H7 (cell line): ENCODE data around the gene TOGARAM2. TPM values are rescaled to one million over a fixed set of nuclear protein-coding genes. Genes with fewer than 3 reads are reported as not detected.

Experiments used
- DNase-seq: peaks from one replicate; pipeline ENCODE4 v3.0.0; 2012
- H3K27me3 ChIP-seq: 2 replicates; pipeline ENCODE4 v1.6.0; 2011; ENCODE audit warnings: mild to moderate bottlenecking, low read length; ENCODE audit not compliant: control insufficient read depth, insufficient read depth
- H3K36me3 ChIP-seq: replicated peaks from 2 replicates; pipeline ENCODE4 v1.5.1; 2011; ENCODE audit warnings: low read length; ENCODE audit not compliant: control insufficient read depth, insufficient read depth
- H3K4me3 ChIP-seq: 2 replicates; pipeline ENCODE4 v1.5.1; 2011; ENCODE audit warnings: low read depth, mild to moderate bottlenecking, control low read depth, low read length, moderate library complexity; ENCODE audit not compliant: insufficient read depth
- total RNA-seq: library from RNA; depleted of rRNA; stranded (reverse); fragments of >200 nt; shearing (Covaris generic); gene quantifications from 2 replicates; pipeline ENCODE4 v1.2.3, GENCODE V29; 2014

Gene TOGARAM2
- total RNA-seq, 1 experiment from 2014 or later: 0.21 TPM

DNA sequence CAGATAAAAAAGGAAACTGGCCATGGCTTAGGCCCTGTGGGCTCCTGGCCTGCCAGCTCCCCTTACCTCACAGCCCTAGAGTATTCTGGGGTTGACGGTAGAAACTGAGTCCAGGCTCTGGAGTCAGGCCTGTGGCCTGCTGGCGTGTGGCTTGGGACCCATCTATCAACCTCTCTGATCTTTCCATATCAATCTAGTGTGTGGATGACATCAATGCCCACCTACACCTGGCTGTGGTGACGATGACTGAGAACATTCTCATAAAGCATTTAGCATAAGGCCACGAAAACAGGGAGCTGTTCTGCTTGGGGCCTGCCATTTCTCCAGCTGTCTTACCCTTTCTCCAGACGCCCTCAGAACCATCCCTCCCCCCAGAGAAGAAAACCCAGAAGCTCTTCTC lies 75.4 kb downstream of the TOGARAM2 start:
- no peak for DNase-seq
- Histone ChIP-seq H3K4me3 (no peak overlapping the region), H3K27me3 (no peaks in the 10 kb centered on the region), H3K36me3 (no peaks in the 10 kb centered on the region)

DNA sequence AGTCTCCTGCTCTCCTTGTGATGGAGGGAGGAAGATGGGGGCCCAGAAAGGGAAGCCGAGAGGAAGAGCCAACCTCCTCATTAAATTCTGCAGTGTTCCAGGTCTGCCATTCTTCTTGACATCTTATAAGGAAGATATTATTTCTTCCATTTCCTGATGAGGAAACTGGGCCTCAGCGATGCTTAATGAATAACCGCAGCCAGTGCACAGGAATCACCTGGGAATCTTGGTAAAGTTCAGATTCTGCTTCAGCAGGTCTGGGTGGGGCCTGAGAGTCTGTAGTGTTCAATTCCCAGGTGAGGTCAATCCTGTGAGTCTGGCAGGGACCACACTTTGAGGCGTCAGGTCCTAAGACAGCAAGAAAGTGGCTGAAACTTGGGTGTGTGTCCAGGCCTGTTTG lies 75.9 kb downstream of the TOGARAM2 start:
- DNase-seq: no peak
- Histone ChIP-seq H3K36me3 (no peaks in the 10 kb centered on the region), H3K4me3 (no peak overlapping the region)

DNA sequence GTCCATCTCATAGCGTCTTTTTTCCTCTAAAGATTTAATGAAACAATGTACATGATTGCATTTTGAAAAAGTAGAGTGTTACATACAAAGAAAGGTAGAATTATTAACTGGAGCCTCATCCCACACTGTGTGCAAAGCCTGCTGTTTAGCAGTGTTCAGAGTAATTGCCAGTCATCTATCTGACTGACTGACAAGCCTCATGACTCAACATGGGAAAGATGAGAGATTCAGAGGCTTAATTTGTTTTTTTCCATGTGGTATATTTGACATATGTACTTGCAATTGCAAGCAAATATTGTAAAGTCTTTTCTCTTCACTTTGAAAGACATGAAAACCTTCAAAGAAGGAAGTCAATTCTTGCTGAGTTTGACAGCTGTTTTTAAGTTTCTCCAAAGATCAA lies 78.5 kb downstream of the TOGARAM2 start:
- no peak overlapping the region for H3K4me3 ChIP-seq
- H3K27me3 ChIP-seq: no peaks in the 10 kb centered on the region
- DNase-seq: no peak
- no peaks in the 10 kb centered on the region for H3K36me3 ChIP-seq

More for the DNA sequence above, 75.9 kb downstream of the TOGARAM2 start:
- H3K27me3 ChIP-seq: no peaks in the 10 kb centered on the region

DNA sequence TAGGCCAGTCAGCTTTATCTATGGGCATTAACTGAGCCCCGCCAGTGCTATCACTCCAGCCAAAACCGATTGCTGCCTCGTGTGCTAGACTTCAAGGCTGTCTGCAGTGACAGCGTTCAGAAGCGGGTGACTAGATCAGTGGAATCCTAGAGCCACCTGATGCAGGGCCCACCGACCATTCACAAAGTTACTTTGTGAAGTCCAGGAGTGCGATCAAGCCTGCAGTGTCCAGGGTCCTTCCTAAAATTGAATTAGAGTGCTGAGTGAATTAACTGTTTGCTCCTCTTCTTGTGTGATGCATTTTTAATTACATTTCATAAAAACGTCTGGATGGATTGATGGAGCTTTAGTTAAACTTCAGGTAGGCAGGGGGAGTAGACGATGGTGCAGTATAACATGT lies 79.3 kb downstream of the TOGARAM2 start:
- H3K36me3 ChIP-seq: no peaks in the 10 kb centered on the region
- DNase-seq: no peak
- H3K27me3 ChIP-seq: no peaks in the 10 kb centered on the region
- H3K4me3 ChIP-seq: no peak overlapping the region

DNA sequence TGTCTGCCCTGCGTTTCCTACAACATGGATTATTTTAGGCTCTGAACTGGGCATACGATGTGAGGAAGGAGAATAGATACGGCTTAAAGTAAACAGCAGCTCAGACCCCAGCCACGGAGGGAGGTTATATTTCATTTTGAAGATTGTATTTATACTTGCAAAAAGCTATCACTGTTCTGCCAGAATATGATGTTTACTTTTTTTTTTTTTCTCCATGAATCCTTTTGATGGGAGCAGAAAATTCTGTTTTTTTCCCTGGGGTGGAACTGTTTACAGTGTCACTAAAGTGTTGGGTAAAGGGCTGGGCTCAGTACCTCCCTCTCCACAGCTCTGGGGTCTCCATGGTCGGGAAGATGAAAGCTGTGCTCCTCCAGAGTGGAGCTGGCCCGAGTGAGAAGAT lies 80.1 kb downstream of the TOGARAM2 start:
- no peak for DNase-seq
- no peaks in the 10 kb centered on the region for H3K27me3 ChIP-seq

DNA sequence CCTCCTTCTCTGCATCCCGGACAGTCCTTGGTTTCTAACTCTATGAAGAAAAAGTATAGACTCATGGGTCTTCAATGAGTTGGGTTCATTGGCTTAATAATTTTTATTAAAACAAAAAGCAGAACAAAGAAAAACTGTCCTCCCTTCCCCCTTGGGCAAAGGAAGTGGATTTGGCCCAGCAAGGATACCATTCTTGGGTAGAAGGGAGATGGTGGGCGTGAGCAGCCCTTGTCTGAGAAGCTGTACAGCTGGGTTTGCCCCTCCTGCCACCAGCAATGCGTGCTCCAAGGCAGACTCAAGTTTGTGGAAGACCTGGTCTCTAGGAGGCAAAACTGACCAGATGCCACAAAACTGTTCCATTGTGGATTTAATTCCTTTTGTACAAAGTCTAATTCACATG lies 80.5 kb downstream of the TOGARAM2 start:
- Histone ChIP-seq H3K4me3 (no peak overlapping the region), H3K36me3 (no peaks in the 10 kb centered on the region), H3K27me3 (no peaks in the 10 kb centered on the region)
- DNase-seq: no peak

More for the DNA sequence above, 80.1 kb downstream of the TOGARAM2 start:
- H3K36me3 ChIP-seq: no peaks in the 10 kb centered on the region
- no peak overlapping the region for H3K4me3 ChIP-seq

DNA sequence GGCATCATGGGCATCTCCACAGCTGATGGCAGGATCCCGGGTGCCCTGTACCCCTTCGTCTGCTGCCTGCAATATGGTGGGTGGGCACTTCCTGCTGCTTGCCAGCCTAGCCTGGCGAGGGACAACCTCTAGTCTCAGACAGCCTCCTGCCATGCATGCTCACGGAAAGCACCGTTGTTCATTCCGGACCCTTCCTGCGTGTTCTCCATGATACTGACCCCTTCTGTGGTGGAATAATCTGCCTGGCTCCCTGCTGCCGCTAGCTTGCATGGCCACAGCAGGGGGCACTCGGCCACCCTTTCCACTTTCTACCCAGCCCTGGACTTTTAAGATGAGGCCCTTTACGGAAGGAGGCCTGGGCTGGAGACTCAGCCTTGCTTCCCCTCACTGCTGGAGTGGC lies 81.3 kb downstream of the TOGARAM2 start:
- no peak for DNase-seq
- H3K36me3 ChIP-seq: no peaks in the 10 kb centered on the region

DNA sequence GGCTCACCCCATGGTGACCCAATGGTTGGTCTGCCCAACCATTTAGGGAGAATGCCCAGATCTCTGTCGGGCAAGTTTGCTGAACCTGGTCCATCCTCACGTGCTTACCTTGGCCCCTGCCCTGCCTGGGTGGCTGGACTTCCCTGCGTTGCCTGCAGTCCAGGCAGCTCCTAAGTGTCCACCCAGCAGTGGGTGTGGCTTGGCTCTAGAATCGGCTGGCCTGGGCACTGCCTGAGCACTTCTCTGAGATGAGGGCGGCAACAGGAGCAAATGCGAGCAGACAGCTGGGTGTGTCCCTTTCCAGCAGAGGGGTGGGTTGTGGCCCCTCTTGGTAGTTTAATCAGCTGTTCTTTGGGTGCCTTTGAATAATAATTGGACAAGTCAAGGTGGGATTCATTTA lies 82.0 kb downstream of the TOGARAM2 start:
- DNase-seq: no peak
- Histone ChIP-seq H3K27me3 (no peaks in the 10 kb centered on the region), H3K36me3 (no peaks in the 10 kb centered on the region), H3K4me3 (no peak overlapping the region)

More for the DNA sequence above, 81.3 kb downstream of the TOGARAM2 start:
- H3K4me3 ChIP-seq: no peak overlapping the region
- H3K27me3 ChIP-seq: no peaks in the 10 kb centered on the region

DNA sequence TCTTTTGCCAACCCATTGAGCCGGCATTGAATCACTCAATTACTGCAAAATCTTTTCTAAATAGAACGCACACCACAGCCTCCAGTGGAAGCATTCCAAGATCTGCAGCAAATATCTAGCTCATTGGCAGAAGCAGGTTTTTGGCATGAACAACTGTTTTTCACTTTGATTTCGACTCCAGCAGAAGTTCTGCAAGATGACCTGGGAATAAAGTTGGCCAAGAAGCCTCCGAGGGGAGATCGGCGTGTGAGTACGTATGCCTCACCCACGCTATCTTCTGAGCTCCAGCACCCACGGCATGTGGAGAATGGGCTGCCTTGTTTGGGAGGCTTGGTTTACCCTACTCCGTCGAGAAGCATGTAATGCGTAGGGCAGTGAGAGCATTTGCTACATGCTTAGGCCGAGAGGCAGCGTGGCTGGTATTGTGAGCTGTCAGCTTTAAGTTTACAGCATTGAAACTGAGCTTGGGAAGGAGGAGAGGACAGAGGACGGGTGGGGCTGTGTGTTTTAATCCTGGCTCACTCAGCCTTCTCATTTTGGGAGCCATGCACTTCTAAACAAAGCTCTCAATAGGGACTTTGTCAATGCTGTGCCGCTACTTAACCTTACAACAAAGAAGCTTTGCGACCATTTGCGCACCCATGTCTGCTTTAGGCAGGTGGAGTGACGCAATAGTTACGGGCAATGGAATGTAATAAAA lies 82.7 kb downstream of the TOGARAM2 start:
- Histone ChIP-seq H3K4me3 (no peak overlapping the region), H3K36me3 (no peaks in the 10 kb centered on the region), H3K27me3 (no peaks in the 10 kb centered on the region)
- DNase-seq: no peak

DNA sequence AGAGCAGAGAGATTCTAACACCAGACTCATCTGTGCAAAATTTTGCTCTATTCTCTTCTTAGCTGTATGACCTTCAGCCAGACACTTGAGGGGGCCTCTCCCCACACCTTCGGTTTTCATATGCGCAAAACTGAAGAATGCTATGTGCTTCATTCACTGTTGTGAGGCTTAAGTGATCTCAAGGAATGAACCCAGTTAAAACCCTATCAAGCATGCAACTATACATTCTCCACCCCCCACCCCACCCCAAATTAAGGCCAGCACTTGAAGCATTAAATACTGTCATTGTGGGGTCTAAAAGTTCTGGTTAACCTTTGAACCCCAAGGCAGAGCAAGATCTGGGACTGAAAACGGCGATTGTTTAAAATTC lies 83.2 kb downstream of the TOGARAM2 start:
- no peak overlapping the region for H3K4me3 ChIP-seq
- no peaks in the 10 kb centered on the region for H3K27me3 ChIP-seq
- no peak for DNase-seq
- H3K36me3 ChIP-seq: no peaks in the 10 kb centered on the region

DNA sequence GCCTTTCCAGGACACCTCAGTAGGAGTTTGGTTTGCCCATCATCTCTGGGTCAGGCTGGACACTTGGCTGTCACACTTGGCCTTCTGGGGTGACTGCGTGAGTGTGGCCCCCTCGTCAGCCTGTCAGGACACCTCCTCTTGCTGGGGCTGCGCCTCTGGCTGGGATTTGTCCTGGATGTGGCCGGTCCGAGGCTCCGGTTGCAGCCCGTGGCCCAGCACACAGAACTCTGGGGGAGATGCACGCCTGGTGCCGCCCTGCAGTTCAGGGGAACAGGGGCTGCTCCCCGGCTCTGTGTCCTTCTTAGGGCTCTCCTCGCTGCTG lies 83.6 kb downstream of the TOGARAM2 start:
- Histone ChIP-seq H3K4me3 (no peak overlapping the region), H3K27me3 (no peaks in the 10 kb centered on the region), H3K36me3 (no peaks in the 10 kb centered on the region)
- DNase-seq: no peak

DNA sequence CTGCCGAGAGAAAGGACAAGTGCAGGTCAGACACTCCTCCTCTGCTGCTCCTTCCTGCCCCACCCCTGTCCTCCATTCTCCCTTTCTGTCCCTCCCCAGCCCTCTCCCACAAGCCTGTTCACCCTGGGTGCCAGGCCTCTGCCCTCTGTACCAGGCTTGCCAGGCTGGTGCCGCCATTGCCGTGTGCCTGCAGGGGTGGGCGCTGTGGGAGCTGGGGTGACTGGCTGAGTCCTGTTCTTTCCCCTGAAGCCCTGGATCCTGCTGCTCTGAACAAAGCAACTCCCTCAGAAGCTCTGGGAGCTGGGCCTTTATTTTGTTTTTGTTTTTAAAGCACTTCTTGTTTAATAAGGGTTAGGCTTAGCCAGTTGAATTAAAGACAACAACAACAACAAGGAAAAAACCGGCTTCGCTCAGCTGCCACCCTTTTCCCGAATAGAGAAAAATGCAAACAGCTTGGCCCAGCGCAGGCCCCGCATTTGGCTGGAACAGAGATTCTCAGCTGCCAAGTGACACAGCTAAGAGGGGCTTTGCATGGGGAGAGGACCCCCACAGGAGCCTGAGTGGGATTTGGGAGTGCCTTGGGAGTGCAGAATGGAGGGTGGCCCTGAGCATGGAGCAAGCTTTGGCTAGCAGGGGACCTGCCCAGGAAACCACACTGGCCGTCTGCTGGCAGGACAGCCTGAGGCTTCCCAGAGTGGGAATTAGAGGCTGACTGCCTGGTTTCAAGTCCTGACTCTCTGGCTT lies 84.1 kb downstream of the TOGARAM2 start:
- H3K4me3 ChIP-seq: no peak overlapping the region
- H3K36me3 ChIP-seq: no peaks in the 10 kb centered on the region
- H3K27me3 ChIP-seq: no peaks in the 10 kb centered on the region
- no peak for DNase-seq

DNA sequence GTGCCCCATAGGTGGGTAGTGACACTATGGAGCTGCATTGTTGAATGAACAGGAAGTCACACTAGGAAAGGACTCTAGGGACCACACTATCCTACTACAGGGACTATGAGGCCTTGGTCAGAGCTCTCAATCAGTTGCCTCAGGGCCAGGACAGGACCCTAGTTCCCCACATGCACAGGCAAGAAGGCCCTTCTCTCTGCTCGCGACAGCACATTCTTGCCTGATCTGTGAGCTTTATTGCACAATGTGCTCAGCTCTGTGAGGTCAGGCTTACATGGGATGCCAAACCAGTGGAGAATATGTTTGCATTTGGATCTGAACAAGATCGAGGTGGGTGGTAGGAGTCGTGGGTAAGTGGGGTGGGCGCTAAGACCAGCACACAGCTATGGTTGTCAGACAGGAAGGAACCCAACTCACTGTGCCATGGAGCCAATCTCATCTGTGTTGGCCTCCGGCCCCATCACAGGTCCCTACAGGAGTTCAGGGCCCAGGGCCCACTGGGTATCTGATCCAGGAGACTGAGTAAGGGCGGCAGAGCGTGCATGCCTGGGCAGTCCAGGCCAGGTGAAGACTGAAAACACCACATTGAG lies 85.3 kb downstream of the TOGARAM2 start:
- Histone ChIP-seq H3K36me3 (no peaks in the 10 kb centered on the region), H3K4me3 (no peak overlapping the region), H3K27me3 (no peaks in the 10 kb centered on the region)
- DNase-seq: no peak

DNA sequence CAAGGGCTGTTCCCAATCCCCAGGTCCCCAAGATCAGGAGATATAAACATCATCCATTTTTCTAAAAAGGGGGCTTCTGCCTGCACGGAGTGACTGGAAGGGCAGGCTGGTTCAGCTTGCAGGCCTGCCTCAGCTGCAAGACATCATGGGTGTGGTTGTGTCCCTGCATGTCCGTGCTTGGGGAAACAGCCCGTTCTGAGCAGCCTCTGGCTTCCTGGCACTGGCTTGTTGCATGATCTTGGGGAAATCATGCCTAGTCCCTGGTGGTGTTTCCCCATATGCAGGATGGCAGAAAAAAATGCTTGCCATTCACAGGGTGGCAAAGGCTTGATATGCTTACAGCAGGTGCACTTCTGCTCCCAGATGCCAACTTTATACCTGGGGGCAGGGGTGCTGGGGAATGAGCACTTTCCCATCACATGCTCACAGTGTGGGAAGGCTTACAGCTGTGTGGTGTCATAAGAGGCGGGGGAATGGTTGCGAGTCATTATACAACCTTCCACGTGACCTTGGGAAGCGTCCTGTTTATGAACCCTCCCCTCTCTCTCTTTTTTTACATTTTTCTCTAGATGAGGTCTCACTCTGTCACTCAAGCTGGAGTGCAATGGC lies 86.0 kb downstream of the TOGARAM2 start:
- H3K4me3 ChIP-seq: no peak overlapping the region
- DNase-seq: no peak
- H3K36me3 ChIP-seq: no peaks in the 10 kb centered on the region
- no peaks in the 10 kb centered on the region for H3K27me3 ChIP-seq

DNA sequence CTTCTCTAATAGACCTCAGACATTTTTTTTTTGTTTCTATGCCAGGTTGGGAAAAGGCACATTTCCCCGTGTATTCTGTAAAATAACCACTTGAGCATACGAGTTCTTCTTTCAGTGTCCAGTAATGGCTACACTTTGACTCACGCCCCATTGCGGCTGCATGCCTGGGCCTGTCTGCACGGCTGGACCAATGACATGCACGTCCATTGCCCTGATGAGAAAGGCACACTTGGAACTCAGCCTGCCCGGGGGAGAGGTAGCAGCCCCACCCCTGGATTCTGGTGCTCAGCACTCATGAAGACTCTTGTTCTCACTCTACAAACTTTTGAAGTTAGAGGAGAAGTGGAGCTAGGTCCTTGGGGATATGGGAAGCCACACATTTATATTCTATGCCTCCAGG lies 87.4 kb downstream of the TOGARAM2 start:
- Histone ChIP-seq H3K36me3 (no peaks in the 10 kb centered on the region), H3K4me3 (no peak overlapping the region), H3K27me3 (no peaks in the 10 kb centered on the region)
- no peak for DNase-seq
